Measurements from ENCODE around the gene PI4KB. TPM values are rescaled to one million over a fixed set of nuclear protein-coding genes. Genes with fewer than 3 reads are reported as not detected.

Gene PI4KB
- total and polyA plus RNA-seq, 2 of the 4 experiments (the other 2 are of a cell fraction): 82.4 to 94.5 TPM

DNA sequence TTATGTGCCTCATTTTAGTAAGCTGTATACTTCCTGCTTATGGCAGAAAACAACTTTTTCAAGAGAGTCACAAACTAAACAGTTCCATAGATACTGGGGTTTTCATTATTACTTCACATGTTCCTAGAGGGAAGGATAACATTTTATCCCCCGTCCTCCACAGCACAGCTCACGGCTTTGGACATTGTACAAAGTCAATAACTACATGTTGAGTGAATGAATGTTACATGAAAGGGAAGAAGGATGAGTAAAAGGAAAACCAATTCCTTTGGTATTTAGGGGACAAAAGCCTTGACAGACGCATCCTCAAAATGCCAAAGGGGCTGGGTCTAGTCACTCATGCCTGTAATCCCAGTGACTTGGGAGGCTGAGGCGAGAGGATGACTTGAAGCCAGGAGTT, 14.8 kb downstream of the PI4KB start:
- peak overlapping the region; percentile 68 for H3K27ac ChIP-seq (ENCODE audit: insufficient read depth, low read length)
- no peaks in the 10 kb centered on the region for H3K9me3 ChIP-seq (ENCODE audit: control insufficient read depth, insufficient read depth, low read length)
- peak overlapping the region; percentile 10; the same call in 1 of the 2 replicates for H3K4me2 ChIP-seq (ENCODE audit: low read depth, low read length)
- H3K4me1 ChIP-seq (ENCODE audit: control insufficient read depth, insufficient read depth, low read length): peaks cover 39% of the 10 kb centered on the region
- no peaks in the 10 kb centered on the region for H3K27me3 ChIP-seq (ENCODE audit: control insufficient read depth, insufficient read depth, low read length)
- H2AK9ac ChIP-seq (replicated peaks; ENCODE audit: low read depth, low read length, poor library complexity): no peak overlapping the region
- H2AFZ ChIP-seq (replicated peaks; ENCODE audit: low read length, poor library complexity): no peak overlapping the region
- H4K5ac ChIP-seq (ENCODE audit: low read depth, low read length): no peak overlapping the region
- no peak overlapping the region; the same call in 1 of the 2 replicates for H3K56ac ChIP-seq (ENCODE audit: extremely low read depth, insufficient read depth, low read length)
- POLR2A ChIA-PET (ENCODE audit: unreplicated experiment): interaction anchor here (0.6 kb wide), 1 partner anchor 14 kb away, joined by 3 read pairs; no protein-coding TSS in a partner anchor
- CTCF ChIA-PET: interaction anchor here (0.5 to 1.9 kb wide), 2 partner anchors 11 to 1213 kb away, joined by 3 to 12 read pairs; no protein-coding TSS in a partner anchor
- H4K91ac ChIP-seq (ENCODE audit: insufficient read depth, low read depth, low read length): peak overlapping the region; percentile 26
- ATAC-seq (ENCODE audit: low read depth): no peak
- no TSS peak for BruUV-seq (replicated peaks)
- no peak overlapping the region for H3K4me3 ChIP-seq (ENCODE audit: insufficient read depth, low read depth, low read length)
- H3K79me1 ChIP-seq (ENCODE audit: low read depth in 1 of 2, low read length in 2 of 2): peaks cover 41 to 91% of the 10 kb centered on the region in 2 experiments
- TF ChIP-seq NFE2L2 (IDR thresholded peaks at IDR 0.05; ENCODE audit: low read depth, low read length): no peak
- TF ChIP-seq, protein P1, sequence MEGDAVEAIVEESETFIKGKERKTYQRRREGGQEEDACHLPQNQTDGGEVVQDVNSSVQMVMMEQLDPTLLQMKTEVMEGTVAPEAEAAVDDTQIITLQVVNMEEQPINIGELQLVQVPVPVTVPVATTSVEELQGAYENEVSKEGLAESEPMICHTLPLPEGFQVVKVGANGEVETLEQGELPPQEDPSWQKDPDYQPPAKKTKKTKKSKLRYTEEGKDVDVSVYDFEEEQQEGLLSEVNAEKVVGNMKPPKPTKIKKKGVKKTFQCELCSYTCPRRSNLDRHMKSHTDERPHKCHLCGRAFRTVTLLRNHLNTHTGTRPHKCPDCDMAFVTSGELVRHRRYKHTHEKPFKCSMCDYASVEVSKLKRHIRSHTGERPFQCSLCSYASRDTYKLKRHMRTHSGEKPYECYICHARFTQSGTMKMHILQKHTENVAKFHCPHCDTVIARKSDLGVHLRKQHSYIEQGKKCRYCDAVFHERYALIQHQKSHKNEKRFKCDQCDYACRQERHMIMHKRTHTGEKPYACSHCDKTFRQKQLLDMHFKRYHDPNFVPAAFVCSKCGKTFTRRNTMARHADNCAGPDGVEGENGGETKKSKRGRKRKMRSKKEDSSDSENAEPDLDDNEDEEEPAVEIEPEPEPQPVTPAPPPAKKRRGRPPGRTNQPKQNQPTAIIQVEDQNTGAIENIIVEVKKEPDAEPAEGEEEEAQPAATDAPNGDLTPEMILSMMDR (conservative IDR thresholded peaks at IDR 0.05; ENCODE audit: low read depth, low read length): no peak
- TF ChIP-seq BHLHE40 (IDR thresholded peaks at IDR 0.05; ENCODE audit: low read depth, low read length): no peak
- TF ChIP-seq RFX5 (IDR thresholded peaks at IDR 0.05; ENCODE audit: low read depth, low read length): no peak
- TF ChIP-seq CHD1 (IDR thresholded peaks at IDR 0.05; ENCODE audit: low read depth, low read length): no peak
- no peak for TF ChIP-seq CEBPB (IDR thresholded peaks at IDR 0.05; ENCODE audit: low read depth, low read length)
- no peak for TF ChIP-seq POLR2A (IDR thresholded peaks at IDR 0.05; ENCODE audit: low read depth, low read length)
- no peak for TF ChIP-seq ELK1 (IDR thresholded peaks at IDR 0.05; ENCODE audit: borderline replicate concordance, low read depth, low read length)
- TF ChIP-seq FOS (IDR thresholded peaks at IDR 0.05; ENCODE audit: low read depth, low read length): no peak
- no peak for TF ChIP-seq MAFK (IDR thresholded peaks at IDR 0.05; ENCODE audit: low read depth, low read length)
- H4K8ac ChIP-seq (ENCODE audit: low read depth in 2 of 2, low read length in 2 of 2): peak overlapping the region; percentile 13 to 61; a peak in 2 of 4 replicates
- H3K9ac ChIP-seq (ENCODE audit: low read depth, low read length): no peak overlapping the region
- peak overlapping the region; percentile 57 for H2BK5ac ChIP-seq (ENCODE audit: low read depth, low read length, poor library complexity, severe bottlenecking)
- peak overlapping the region; percentile 38; the same call in 1 of the 2 replicates for H3K14ac ChIP-seq (replicated peaks; ENCODE audit: low read depth, low read length)
- 63% methylated on average over 1 of the region's 4 CpGs; no CpG with 5 or more reads in 1 of the 2 experiments for WGBS, 2 experiments (ENCODE audit: extremely low coverage in 2 of 2, insufficient read length in 1 of 2)
- H3K23ac ChIP-seq (ENCODE audit: low read depth, low read length): peak overlapping the region; percentile 33; the same call in 1 of the 2 replicates
- dilution Hi-C loops (cut with HindIII; ENCODE audit: low sequenced_read_pairs, unreplicated experiment) (no loop called here), in situ Hi-C loops (cut with MboI; ENCODE audit: low sequenced_read_pairs) (loop anchor here (25.0 kb wide), 1 partner anchor 675 kb away; the partner anchor contains the start of gene S100A10), intact Hi-C loops (cut with micrococcal nuclease) (no loop called here)
- peak overlapping the region; percentile 69 for H2AK5ac ChIP-seq (ENCODE audit: low read depth, low read length)
- peak; percentile 28 for DNase-seq
- H3K36me3 ChIP-seq (ENCODE audit: control insufficient read depth, insufficient read depth, low read length): peaks cover 45% of the 10 kb centered on the region
- H2BK20ac ChIP-seq (ENCODE audit: low read depth, low read length): peak overlapping the region; percentile 50
- peak overlapping the region; percentile 82; the same call in 2 of the 3 replicates for H2BK15ac ChIP-seq (ENCODE audit: low read depth, low read length)
- peak overlapping the region; percentile 21; the same call in 1 of the 2 replicates for H3K18ac ChIP-seq (ENCODE audit: low read depth, low read length)
- H2BK120ac ChIP-seq (ENCODE audit: low read depth, low read length): peak overlapping the region; percentile 85
- H3K9me1 ChIP-seq (ENCODE audit: insufficient read depth, low read length): peaks cover 57% of the 10 kb centered on the region
- H3K4ac ChIP-seq (ENCODE audit: low read depth, low read length): peak overlapping the region; percentile 78
- H4K20me1 ChIP-seq (ENCODE audit: insufficient read depth, low read length): peaks cover 54% of the 10 kb centered on the region

All from IMR-90 (cell line).